Adrenal gland (tissue), 5 donors: ENCODE results near the gene SH3D19.

ENCODE experiments used
- CTCF ChIP-seq, 6 experiments: fragments of 450-650 bp in 4 of 6; fragments of 200-600 bp in 2 of 6; sonication (generic) in 1 of 6; IDR thresholded peaks; 1 replicate in 5 of 6; 2 replicates in 1 of 6; pipeline versions ENCODE4 v1.5.1 to v1.8.0; 2016 to 2021; ENCODE audit warnings: antibody characterized with exemption in 6 of 6, mild to moderate bottlenecking in 2 of 6, moderate library complexity in 1 of 6
- POLR2A ChIP-seq, 2 donors: fragments of 450-650 bp; IDR thresholded peaks; one replicate each; pipeline ENCODE4 v1.6.1; 2017; ENCODE audit warnings: antibody characterized with exemption in 2 of 2, mild to moderate bottlenecking in 2 of 2, moderate library complexity in 1 of 2
- donor health status: DM: no; HTN: no; CAD: no.

GRCh38 chr4:151107063-151107462 lies 218.3 kb downstream of the SH3D19 start:
- TF ChIP-seq CTCF (IDR thresholded peaks at IDR 0.05) (no peak), POLR2A (IDR thresholded peaks at IDR 0.05) (no peak)
